Endothelial cell of umbilical vein (primary cell): ENCODE data around the gene TBX18. TPM values are rescaled to one million over a fixed set of nuclear protein-coding genes. Genes with fewer than 3 reads are reported as not detected.

Experiments
- BruUV-seq: library from RNA; stranded (reverse); fragments of 400-500 nt; replicated peaks from 2 replicates; lab custom pipeline; 2021; lab: Mats Ljungman, UMichigan
- CTCF ChIA-PET: fragments of 300-600, 350-600 bp; sonication (Branson Sonifier 250); formaldehyde crosslinking; loops from one replicate; lab custom pipeline; 2021; ENCODE audit warnings: antibody characterized with exemption, inconsistent platforms; lab: Charles Lee
- POLR2A ChIA-PET: fragments of 300-600, 350-600 bp; sonication (Branson Sonifier 250); formaldehyde crosslinking; loops from one replicate; lab custom pipeline; 2021; ENCODE audit warnings: antibody characterized with exemption, inconsistent platforms; lab: Charles Lee
- DNase-seq: peaks from one replicate; pipeline ENCODE4 v3.0.0-alpha.2; 2011; ENCODE audit warnings: low read depth, low spot score
- FAIRE-seq: peaks from 2 replicates; lab custom pipeline; 2011; peaks lifted over from hg19 to GRCh38; lab: Jason Lieb, UNC
- H2AFZ ChIP-seq: 2 replicates; pipeline ENCODE4 v1.6.0; 2012; ENCODE audit warnings: low read depth, low read length, control low read depth, inconsistent platforms
- H3K27ac ChIP-seq: 2 replicates; pipeline ENCODE4 v1.5.1; 2011; ENCODE audit warnings: low read depth, mild to moderate bottlenecking, control low read depth, low read length, moderate library complexity; ENCODE audit not compliant: insufficient read depth
- H3K27me3 ChIP-seq, 2 experiments: 2 replicates each; pipeline versions ENCODE4 v1.6.0 to v1.6.1; 2011; ENCODE audit warnings: low read length in 2 of 2, mixed read lengths in 1 of 2; ENCODE audit not compliant: control insufficient read depth in 2 of 2, insufficient read depth in 2 of 2
- H3K36me3 ChIP-seq, 2 experiments: 2 replicates in 1 of 2; 3 replicates in 1 of 2; pipeline ENCODE4 v1.5.1; 2011; ENCODE audit warnings: low read length in 2 of 2, mild to moderate bottlenecking in 1 of 2, moderate library complexity in 1 of 2; ENCODE audit not compliant: control insufficient read depth in 2 of 2, insufficient read depth in 2 of 2; ENCODE audit errors: extremely low read depth in 1 of 2
- H3K4me1 ChIP-seq: 3 replicates; pipeline ENCODE4 v1.5.1; 2011; ENCODE audit warnings: mild to moderate bottlenecking, low read length; ENCODE audit not compliant: control insufficient read depth, insufficient read depth; ENCODE audit errors: extremely low read depth
- H3K4me2 ChIP-seq: 2 replicates; pipeline ENCODE4 v1.6.1; 2011; ENCODE audit warnings: low read length, control low read depth, mixed read lengths; ENCODE audit not compliant: insufficient read depth
- H3K4me3 ChIP-seq, 3 experiments: fragments of 200-600 bp in 1 of 3; sonication (generic), shearing (Covaris generic) in 1 of 3; replicated peaks in 1 of 3; 2 replicates each; pipeline ENCODE4 v1.5.1; 2011 to 2016; ENCODE audit warnings: control low read depth in 3 of 3, low read length in 3 of 3, mild to moderate bottlenecking in 2 of 3, inconsistent platforms in 1 of 3, low read depth in 1 of 3, moderate library complexity in 1 of 3; ENCODE audit not compliant: insufficient read depth in 1 of 3
- H3K79me2 ChIP-seq: 2 replicates; pipeline ENCODE4 v1.6.0; 2012; ENCODE audit warnings: low read length, inconsistent platforms; ENCODE audit not compliant: control insufficient read depth, insufficient read depth
- H3K9ac ChIP-seq: replicated peaks from 2 replicates; pipeline ENCODE3; 2011; ENCODE audit warnings: low read length, control low read depth; ENCODE audit not compliant: insufficient read depth; ENCODE audit errors: extremely low read depth
- H3K9me1 ChIP-seq: replicated peaks from 3 replicates; pipeline ENCODE4 v1.6.0; 2011; ENCODE audit warnings: mild to moderate bottlenecking, low read length; ENCODE audit not compliant: control insufficient read depth, insufficient read depth; ENCODE audit errors: extremely low read depth
- H3K9me3 ChIP-seq: replicated peaks from 2 replicates; pipeline ENCODE4 v1.5.1; 2012; ENCODE audit warnings: low read length, inconsistent platforms; ENCODE audit not compliant: control insufficient read depth, insufficient read depth
- H4K20me1 ChIP-seq: replicated peaks from 2 replicates; pipeline ENCODE3; 2011; ENCODE audit warnings: mild to moderate bottlenecking, low read length; ENCODE audit not compliant: control insufficient read depth, insufficient read depth; ENCODE audit errors: extremely low read depth
- EZH2 ChIP-seq: IDR thresholded peaks from 2 replicates; pipeline ENCODE4 v1.6.1; 2012; ENCODE audit warnings: borderline replicate concordance, low read depth, mild to moderate bottlenecking, moderate library complexity, low read length, inconsistent platforms; ENCODE audit not compliant: severe bottlenecking
- FOS ChIP-seq: IDR thresholded peaks from 2 replicates; pipeline ENCODE4 v1.6.1; 2011; ENCODE audit warnings: mild to moderate bottlenecking, low read length, moderate library complexity, borderline replicate concordance; ENCODE audit not compliant: insufficient read depth
- MYC ChIP-seq: IDR thresholded peaks from one replicate; pipeline ENCODE4 v1.6.1; 2011; ENCODE audit warnings: mild to moderate bottlenecking, low read depth, low read length
- POLR2A ChIP-seq: IDR thresholded peaks from 2 replicates; pipeline ENCODE4 v1.6.1; 2012; ENCODE audit warnings: low read depth, mild to moderate bottlenecking, control low read depth, low read length
- POLR2AphosphoS5 ChIP-seq: IDR thresholded peaks from 2 replicates; pipeline ENCODE4 v1.6.1; 2012; ENCODE audit warnings: low read depth, mild to moderate bottlenecking, control low read depth, low read length, moderate library complexity; ENCODE audit not compliant: insufficient read depth
- dilution Hi-C: fragments of 300-500 bp; cut with MboI; formaldehyde crosslinking; loops from one replicate; pipeline ENCODE4 v1.15.0; 2019; ENCODE audit warnings: low sequenced_read_pairs; ENCODE audit not compliant: extremely low pct_ligation_motif_present
- intact Hi-C: fragments of 100-400 bp; cut with micrococcal nuclease; formaldehyde crosslinking; loops from one replicate; pipeline ENCODE4 v1.10.0; 2022
- polyA plus RNA-seq, 4 experiments: library from polyadenylated mRNA; depleted of rRNA in 3 of 4; stranded (reverse) in 3 of 4; unstranded in 1 of 4; fragments of >200 nt; gene quantifications; 2 replicates each; pipeline versions ENCODE4 v1.2.1 to v1.2.3, GENCODE V29; 2011 to 2012; ENCODE audit warnings: missing spikeins in 1 of 4
- total RNA-seq: library from RNA; stranded (reverse); gene quantifications from 2 replicates; pipeline ENCODE4 v1.2.3, GENCODE V29; 2021
- TF ChIP-seq, protein P1 (sequence below), 2 donors: IDR thresholded peaks; 1 replicate in 1 of 2; 2 replicates in 1 of 2; pipeline ENCODE4 v1.5.1; 2011; ENCODE audit warnings: low read length in 2 of 2, mild to moderate bottlenecking in 2 of 2, moderate library complexity in 2 of 2, control low read depth in 1 of 2, inconsistent platforms in 1 of 2, low read depth in 1 of 2; ENCODE audit not compliant: insufficient read depth in 1 of 2; ENCODE audit errors: extremely low read depth in 1 of 2
- TF ChIP-seq, protein P2 (sequence below): IDR thresholded peaks from 2 replicates; pipeline ENCODE4 v1.6.1; 2011; ENCODE audit not compliant: insufficient read depth, insufficient read length

Gene TBX18
- total and polyA plus RNA-seq, 2 donors (not counting 3 experiments of a cell fraction or from before 2014, with no cell fraction given) = 28.4 to 60.5 TPM

DNA sequence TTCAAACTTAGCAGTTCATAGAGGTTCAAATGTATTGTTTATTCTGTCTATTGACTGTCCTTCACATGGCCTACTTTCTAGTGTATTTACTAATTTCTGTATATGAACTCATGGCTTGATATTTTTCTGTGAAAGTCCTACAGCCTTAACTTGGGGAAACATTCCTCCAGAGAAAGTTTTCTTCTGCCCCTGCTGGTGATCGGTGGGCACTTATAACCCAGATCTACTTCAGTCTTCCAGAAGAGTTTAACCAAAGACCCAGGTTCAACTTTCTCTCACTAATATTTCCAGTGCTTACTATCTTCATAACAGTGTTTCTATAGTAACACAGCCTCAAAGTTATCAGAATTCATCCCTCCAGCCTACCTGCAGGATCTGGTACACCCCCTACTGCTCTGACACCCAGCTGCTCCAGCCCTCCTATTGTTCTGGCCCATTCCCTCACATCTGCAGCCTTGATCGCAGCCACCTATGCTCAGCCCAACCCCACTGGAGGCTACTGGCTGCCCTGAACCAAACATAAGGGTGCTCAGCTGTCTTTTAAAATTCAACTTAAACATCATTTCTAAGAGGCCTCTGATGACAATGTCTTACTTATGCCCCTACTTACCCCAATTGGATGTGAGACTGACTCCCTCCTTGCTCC lies 72.3 kb downstream of the TBX18 start:
- Histone ChIP-seq H3K4me1 (no peaks in the 10 kb centered on the region), H3K9ac (no peak overlapping the region), H3K4me3 (no peak overlapping the region), H4K20me1 (no peaks in the 10 kb centered on the region), H2AFZ (no peak overlapping the region), H3K27me3 (no peaks in the 10 kb centered on the region), H3K4me2 (no peak overlapping the region), H3K36me3 (no peaks in the 10 kb centered on the region), H3K9me1 (no peaks in the 10 kb centered on the region), H3K79me2 (no peaks in the 10 kb centered on the region), H3K9me3 (no peaks in the 10 kb centered on the region), H3K27ac (no peak overlapping the region)
- BruUV-seq = no TSS peak
- FAIRE-seq (no peak), DNase-seq (no peak)
- intact Hi-C loops = no loop called here
- dilution Hi-C loops = no loop called here
- ChIA-PET CTCF (no interaction called here), POLR2A (no interaction called here)
- TF ChIP-seq MYC = no peak
- TF ChIP-seq POLR2A = no peak
- TF ChIP-seq, protein P1, sequence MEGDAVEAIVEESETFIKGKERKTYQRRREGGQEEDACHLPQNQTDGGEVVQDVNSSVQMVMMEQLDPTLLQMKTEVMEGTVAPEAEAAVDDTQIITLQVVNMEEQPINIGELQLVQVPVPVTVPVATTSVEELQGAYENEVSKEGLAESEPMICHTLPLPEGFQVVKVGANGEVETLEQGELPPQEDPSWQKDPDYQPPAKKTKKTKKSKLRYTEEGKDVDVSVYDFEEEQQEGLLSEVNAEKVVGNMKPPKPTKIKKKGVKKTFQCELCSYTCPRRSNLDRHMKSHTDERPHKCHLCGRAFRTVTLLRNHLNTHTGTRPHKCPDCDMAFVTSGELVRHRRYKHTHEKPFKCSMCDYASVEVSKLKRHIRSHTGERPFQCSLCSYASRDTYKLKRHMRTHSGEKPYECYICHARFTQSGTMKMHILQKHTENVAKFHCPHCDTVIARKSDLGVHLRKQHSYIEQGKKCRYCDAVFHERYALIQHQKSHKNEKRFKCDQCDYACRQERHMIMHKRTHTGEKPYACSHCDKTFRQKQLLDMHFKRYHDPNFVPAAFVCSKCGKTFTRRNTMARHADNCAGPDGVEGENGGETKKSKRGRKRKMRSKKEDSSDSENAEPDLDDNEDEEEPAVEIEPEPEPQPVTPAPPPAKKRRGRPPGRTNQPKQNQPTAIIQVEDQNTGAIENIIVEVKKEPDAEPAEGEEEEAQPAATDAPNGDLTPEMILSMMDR (IDR thresholded peaks at IDR 0.05; ENCODE audit: extremely low read depth in 1 of 2, insufficient read depth in 1 of 2, low read depth in 1 of 2, low read length in 2 of 2) = no peak
- no peak for TF ChIP-seq EZH2
- TF ChIP-seq, protein P2, sequence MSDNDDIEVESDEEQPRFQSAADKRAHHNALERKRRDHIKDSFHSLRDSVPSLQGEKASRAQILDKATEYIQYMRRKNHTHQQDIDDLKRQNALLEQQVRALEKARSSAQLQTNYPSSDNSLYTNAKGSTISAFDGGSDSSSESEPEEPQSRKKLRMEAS = no peak
- TF ChIP-seq FOS = no peak
- no peak for TF ChIP-seq POLR2AphosphoS5
